ENCODE data around the gene BPIFB3.

- TF ChIP-seq, protein P1, sequence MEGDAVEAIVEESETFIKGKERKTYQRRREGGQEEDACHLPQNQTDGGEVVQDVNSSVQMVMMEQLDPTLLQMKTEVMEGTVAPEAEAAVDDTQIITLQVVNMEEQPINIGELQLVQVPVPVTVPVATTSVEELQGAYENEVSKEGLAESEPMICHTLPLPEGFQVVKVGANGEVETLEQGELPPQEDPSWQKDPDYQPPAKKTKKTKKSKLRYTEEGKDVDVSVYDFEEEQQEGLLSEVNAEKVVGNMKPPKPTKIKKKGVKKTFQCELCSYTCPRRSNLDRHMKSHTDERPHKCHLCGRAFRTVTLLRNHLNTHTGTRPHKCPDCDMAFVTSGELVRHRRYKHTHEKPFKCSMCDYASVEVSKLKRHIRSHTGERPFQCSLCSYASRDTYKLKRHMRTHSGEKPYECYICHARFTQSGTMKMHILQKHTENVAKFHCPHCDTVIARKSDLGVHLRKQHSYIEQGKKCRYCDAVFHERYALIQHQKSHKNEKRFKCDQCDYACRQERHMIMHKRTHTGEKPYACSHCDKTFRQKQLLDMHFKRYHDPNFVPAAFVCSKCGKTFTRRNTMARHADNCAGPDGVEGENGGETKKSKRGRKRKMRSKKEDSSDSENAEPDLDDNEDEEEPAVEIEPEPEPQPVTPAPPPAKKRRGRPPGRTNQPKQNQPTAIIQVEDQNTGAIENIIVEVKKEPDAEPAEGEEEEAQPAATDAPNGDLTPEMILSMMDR (IDR thresholded peaks at IDR 0.05; ENCODE audit: low read depth, low read length, poor library complexity, severe bottlenecking) = no peak
- no peak for TF ChIP-seq EZH2phosphoT487 (IDR thresholded peaks at IDR 0.05; ENCODE audit: borderline replicate concordance, low read length)
Observed at GRCh38 chr20:33084722-33085121, 31.0 kb downstream of the BPIFB3 start.
